ENCODE results near the gene KISS1.

DNA sequence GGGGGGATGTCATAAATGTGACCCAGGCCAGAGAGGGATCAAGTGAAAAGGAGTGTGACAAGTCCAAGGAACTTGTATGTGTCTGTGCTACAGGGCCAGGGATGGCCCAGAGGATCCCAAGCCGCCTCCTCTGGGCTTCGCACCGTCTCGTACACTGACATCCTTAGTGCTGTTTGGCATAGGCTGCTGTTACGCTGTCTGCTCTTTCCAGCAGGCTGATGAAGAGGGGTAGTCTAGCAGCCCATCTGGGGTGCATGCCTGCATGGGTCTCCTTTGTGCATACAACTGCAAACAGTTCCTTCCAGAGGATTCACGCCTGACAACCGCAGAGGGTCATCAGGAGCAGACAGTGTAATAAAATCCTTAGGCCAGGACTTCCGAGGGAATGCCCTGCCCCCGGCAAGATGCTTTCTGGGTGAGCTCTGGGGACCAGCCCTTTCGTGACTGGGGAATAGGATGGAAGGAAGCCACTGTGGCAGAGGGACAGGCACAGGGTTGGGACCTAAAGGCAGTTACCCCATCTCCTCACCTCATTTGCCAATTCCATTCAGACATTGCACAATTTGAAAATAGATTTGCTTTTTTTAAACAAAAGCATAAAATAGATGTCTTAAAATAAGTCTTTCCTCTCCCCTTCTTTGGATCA, 23.8 kb upstream of the KISS1 start:
- TF ChIP-seq, protein P1, sequence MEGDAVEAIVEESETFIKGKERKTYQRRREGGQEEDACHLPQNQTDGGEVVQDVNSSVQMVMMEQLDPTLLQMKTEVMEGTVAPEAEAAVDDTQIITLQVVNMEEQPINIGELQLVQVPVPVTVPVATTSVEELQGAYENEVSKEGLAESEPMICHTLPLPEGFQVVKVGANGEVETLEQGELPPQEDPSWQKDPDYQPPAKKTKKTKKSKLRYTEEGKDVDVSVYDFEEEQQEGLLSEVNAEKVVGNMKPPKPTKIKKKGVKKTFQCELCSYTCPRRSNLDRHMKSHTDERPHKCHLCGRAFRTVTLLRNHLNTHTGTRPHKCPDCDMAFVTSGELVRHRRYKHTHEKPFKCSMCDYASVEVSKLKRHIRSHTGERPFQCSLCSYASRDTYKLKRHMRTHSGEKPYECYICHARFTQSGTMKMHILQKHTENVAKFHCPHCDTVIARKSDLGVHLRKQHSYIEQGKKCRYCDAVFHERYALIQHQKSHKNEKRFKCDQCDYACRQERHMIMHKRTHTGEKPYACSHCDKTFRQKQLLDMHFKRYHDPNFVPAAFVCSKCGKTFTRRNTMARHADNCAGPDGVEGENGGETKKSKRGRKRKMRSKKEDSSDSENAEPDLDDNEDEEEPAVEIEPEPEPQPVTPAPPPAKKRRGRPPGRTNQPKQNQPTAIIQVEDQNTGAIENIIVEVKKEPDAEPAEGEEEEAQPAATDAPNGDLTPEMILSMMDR (IDR thresholded peaks at IDR 0.05): no peak
- no peak for TF ChIP-seq POLR2A (IDR thresholded peaks at IDR 0.05)

All from adrenal gland (tissue), 5 donors.